Superior temporal gyrus (tissue), 1 donor: ENCODE data around the gene TMEM50B.
"Not testable (repeated sequence)": the region's sequence is repeated elsewhere in the genome, so short reads cannot be mapped to it uniquely, and the experiment has no call there.

ENCODE experiments used
- DNase-seq: peaks from one replicate; pipeline ENCODE4 v3.0.0-alpha.2; 2016; ENCODE audit errors: extremely low spot score

Gene TMEM50B

DNA sequence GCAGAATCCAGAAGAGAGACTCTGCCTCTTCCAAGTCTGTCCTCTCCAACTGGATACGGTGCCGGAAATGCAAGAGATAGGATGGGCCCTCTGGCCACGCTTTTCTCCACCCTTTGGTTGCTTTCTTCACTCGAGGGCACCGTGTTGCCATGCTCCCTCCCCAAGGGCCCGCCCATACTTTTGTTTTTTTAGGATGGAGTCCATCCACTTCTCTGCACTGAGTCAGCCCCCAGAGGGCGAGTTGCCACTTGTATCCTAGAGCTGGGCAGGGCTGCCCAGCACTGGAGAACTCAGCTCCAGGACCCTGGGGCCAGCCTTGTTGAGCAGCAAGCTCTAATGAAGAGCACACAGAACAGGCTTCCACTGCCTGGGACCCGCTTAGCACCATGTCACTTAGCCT is 51.1 kb downstream of the TMEM50B start:
- DNase-seq: no peak

- DNase-seq: no peak
Measured at GRCh38 chr21:33427051-33427450, 52.7 kb downstream of the TMEM50B start.

DNA sequence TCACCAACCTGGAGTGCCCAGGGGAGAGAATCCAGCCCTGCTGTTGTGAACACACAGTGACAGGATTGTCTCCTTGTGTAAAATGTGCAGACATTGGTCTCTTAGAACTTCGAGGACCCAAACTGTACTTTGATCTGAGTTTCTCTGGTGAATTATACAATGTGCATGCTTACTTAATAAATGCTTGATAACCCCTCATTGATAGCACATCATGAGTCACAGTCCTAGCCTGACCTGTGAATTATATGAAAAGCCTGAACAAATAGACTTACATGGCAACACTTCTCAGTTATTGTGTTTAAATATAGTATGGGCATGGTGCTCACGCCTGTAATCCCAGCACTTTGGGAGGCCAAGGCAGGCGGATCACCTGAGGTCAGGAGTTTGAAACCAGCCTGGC is 53.9 kb downstream of the TMEM50B start:
- DNase-seq: no peak

DNA sequence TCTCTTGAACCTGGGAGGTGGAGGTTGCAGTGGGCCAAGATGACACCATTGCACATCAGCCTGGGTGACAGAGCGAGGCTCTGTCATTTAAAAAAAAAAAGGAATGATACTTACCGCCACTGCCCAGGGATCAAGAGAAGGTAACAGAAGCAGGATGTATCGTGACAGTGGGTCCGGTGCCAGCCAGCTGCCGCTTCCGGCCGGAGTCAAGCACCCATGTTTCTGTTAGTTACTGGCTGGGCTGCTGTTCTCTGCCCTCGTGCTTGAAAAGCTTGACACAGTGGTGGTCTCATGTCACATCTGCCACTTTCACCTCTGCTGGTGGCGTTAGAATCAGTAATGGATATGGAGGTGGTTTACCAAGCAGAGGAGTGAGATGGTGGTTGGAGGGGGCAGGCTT is 55.6 kb downstream of the TMEM50B start:
- DNase-seq: no peak

DNA sequence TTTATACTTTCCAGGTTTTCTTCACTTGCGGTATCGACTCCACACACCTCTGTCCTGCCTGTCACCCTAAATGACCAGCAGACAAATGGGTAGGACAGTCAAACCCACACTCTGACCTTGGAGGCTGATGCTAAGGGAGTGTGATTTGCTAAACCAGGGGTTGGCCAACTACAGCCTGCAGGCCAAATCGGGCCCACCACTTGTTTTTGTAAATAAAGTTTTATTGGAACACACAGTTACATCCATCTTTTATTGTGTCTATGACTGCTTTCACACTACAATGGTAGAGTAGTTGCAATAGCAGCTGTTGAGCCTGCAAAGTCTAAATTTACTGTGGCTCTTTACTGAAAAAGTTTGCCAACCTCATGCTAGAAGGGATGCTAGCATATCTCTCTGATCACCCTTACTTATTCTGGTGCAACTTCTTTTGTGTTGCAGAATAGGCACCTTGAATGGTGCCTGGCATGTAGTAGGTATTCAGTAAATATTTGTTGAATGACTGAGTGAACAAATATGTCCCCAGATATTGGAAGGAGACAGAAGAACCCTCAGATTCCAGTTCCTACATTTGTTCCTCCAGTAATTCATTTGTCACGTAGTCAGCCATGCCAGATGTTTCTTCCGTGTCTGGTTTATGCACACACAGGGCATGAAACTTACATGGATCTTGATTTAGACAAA is 57.9 kb downstream of the TMEM50B start:
- no peak for DNase-seq

- no peak for DNase-seq
Measured at GRCh38 chr21:33419538-33420123, 60.1 kb downstream of the TMEM50B start.

- no peak for DNase-seq
Measured at GRCh38 chr21:33418691-33419090, 61.1 kb downstream of the TMEM50B start.

- DNase-seq: no peak
Measured at GRCh38 chr21:33414926-33415325, 64.8 kb downstream of the TMEM50B start.

DNA sequence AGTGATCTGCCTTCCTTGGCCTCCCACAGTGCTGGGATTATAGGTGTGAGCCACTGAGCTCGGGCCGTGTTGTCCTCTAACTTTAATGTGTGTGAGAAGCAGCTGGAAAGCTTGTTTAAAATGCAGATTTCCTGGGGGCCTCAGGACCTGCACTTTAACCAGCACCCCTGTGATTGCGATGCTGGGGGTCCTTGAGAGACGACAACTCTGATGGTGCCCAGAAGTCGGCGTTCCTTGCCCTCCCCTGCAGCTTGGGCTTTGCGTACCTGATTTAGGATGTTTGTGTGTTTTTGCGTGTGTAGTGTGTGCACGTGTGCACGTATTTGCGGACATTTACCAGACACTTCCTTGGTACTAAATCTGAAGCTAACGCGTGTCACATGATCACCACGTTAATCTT is 65.7 kb downstream of the TMEM50B start:
- DNase-seq: no peak

GRCh38 chr21:33412832-33413519 is 66.8 kb downstream of the TMEM50B start:
- no peak for DNase-seq

DNA sequence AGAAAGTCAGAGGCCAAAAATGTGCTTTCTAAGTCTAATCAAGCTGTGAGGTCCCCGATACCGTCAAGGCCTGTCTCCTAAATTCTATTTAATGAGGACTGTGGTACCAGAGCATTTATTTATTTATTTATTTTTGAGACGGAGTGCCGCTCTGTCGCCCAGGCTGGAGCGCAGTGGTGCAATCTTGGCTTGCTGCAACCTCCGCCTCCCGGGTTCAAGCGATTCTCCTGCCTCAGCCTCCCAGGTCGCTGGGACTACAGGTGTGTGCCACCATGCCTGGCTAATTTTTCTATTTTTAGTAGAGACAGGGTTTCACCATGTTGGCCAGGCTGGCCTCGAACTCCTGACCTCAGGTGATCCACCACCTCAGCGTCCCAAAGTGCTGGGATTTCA is 67.3 kb downstream of the TMEM50B start:
- DNase-seq: not testable (repeated sequence)

- DNase-seq: no peak
Measured at GRCh38 chr21:33411949-33412430, 67.8 kb downstream of the TMEM50B start.

DNA sequence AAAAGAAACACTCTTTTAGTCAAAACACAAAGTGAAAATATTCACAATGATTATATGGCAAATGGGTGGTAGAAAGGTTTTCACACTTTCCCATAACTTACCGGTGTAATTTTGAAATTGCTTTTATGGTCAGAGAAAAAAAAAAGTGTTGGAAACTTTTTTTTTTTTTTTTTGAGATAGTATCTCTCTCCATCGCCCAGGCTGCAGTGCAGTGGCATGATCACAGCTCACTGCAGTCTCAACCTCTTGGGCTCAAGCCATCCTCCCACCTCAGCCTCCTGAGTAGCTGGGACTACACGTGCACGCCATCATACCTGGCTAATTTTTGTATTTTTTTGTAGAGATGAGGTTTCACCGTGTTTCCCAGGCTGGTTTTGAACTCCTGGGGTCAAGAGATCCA is 73.3 kb downstream of the TMEM50B start:
- no peak for DNase-seq

- peak; percentile 61 for DNase-seq
Measured at GRCh38 chr21:33403786-33404585, 75.8 kb downstream of the TMEM50B start.

- DNase-seq: no peak
Measured at GRCh38 chr21:33403128-33403785, 76.5 kb downstream of the TMEM50B start, which contains the start of gene IFNGR2. Gene IFNGR2, plus strand, starts transcription at chr21:33403413. Its CDS starts 131 bp downstream, at chr21:33403544.

DNA sequence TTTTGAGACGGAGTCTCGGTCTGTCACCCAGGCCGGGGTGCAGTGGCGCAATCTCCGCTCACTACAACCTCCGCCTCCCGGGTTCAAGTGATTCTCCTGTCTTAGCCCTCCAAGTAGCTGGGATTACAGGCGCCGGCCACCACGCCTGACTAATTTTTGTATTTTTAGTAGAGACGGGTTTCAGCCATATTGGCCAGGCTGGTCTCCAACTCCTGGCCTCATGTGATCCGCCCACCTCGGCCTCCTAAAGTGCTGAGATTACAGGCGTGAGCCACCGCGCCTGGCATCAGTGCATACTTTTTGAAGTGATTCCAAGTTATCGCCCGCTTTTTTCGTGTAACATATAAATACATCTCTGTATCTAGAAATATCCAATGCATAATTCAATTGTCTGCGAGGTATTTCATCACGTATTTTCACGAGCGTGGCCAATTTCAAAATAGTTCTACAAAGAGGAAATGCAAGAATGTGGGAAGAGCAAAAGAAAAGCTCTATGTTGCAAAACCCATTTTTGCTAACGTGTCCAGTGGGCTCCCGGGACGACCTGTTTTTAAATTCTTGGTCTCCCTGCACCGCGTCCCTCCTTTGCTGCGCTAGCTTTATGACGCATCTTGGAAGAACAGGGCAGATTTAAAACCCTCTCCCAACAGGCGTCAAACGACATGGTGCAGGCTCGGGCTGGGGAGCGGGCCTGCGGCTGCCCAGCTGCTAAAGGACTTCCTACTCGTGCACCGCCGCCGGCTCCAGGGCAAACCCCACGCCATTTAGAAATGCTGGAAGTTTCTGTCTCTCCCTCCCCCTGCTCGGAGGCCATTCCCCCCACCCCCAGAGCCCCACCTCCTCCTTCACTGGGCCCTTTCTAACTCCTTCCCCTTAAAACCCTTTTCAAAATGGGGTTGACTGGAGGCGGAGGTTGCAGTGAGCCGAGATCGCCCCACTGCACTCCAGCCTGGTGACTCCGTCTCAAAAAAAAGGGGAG is 77.5 kb downstream of the TMEM50B start:
- DNase-seq: peak; percentile 69

- peak; percentile 36 for DNase-seq
Measured at GRCh38 chr21:33401630-33401992, 78.2 kb downstream of the TMEM50B start.
